Thoracic aorta (tissue), 2 donors: ENCODE measurements around the gene TOM1L2. TPM values are rescaled to one million over a fixed set of nuclear protein-coding genes. Genes with fewer than 3 reads are reported as not detected.

Experiments
- ATAC-seq: fragments of 150-250 bp; one replicate; pipeline ENCODE4 v1.8.0; 2017; ENCODE audit warnings: low read depth; ENCODE audit not compliant: insufficient number of reproducible peaks, low FRiP score
- DNase-seq: peaks from one replicate; pipeline ENCODE4 v3.0.0-alpha.2; 2020; ENCODE audit warnings: low spot score
- H3K27ac ChIP-seq, 2 donors: fragments of 200-600 bp; sonication (generic); 1 replicate in 1 of 2; 2 replicates in 1 of 2; pipeline ENCODE4 v1.5.1; 2016; ENCODE audit warnings: mild to moderate bottlenecking in 2 of 2, moderate library complexity in 2 of 2
- H3K27me3 ChIP-seq: fragments of 200-600 bp; sonication (generic); replicated peaks from 2 replicates; pipeline ENCODE4 v1.6.0; 2016; ENCODE audit warnings: mild to moderate bottlenecking; ENCODE audit not compliant: insufficient read depth
- H3K36me3 ChIP-seq: fragments of 200-600 bp; sonication (generic); one replicate; pipeline ENCODE4 v1.5.1; 2016
- H3K4me1 ChIP-seq, 2 donors: fragments of 200-600 bp; sonication (generic); 1 replicate in 1 of 2; 2 replicates in 1 of 2; pipeline versions ENCODE4 v1.5.1 to v1.6.0; 2016; ENCODE audit warnings: low read depth in 2 of 2, mild to moderate bottlenecking in 1 of 2; ENCODE audit not compliant: control insufficient read depth in 1 of 2
- H3K4me3 ChIP-seq: fragments of 200-600 bp; sonication (generic); 2 replicates; pipeline ENCODE4 v1.5.1; 2016; ENCODE audit warnings: mild to moderate bottlenecking
- H3K9me3 ChIP-seq: fragments of 200-600 bp; sonication (generic); 2 replicates; pipeline ENCODE4 v1.5.1; 2016
- total RNA-seq, 2 donors: library from RNA; depleted of rRNA; stranded (reverse); fragments of >200 nt; gene quantifications; one replicate each; pipeline versions ENCODE4 v1.1.0 to v1.2.3, GENCODE V29; 2016
- TF ChIP-seq, protein P1 (sequence below): fragments of 200-600 bp; sonication (generic); IDR thresholded peaks from one replicate; pipeline ENCODE4 v1.5.1; 2019; ENCODE audit warnings: antibody characterized with exemption

TOM1L2 gene
- total RNA-seq, 2 donors from 2014 or later = 63.4 to 185 TPM

DNA sequence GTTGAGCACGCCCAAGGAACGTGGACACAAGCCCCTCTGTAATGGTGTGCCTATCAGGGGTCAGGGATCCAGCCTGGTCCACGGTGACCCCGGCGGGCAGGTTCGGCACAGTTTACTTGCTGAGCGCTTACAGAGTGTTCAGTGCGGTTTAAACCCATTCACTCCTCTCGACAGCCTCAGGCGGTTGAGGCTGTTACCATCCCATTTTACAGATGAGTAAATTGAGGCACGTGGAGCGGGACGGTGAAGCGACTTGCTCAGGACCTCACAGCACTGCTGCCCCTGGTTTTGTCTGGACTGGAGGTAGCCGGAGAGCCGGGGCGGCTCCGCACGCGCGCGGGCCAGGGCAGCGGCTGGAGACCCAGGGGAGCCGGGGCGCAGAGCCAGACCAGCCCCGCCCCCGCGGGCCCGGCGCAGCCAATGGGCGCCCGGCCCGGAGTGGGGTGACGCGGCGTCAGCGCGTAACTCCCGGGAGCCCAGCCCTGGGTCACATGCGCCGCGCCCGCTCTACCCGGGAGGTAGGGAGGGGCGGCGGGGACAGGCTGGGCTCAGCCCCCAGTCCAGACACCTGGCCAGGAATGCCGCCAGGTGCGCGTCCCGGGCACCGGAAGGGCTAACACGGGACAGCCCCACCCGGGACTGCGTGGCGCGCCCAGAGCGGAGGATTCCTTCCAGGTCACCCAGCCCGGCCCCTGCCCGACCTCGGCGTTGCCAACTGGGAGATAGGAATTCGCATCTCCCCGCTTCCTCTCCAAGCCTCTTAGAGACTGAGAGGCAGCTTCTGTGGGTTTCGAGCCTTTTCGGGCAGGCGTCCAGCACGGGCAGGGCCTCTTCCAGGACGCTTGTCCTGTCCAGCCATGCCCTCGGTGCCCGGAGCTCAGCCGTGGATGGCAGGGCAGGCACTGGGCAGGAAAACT, 132.2 kb downstream of the TOM1L2 start:
- Histone ChIP-seq H3K27me3 (no peaks in the 10 kb centered on the region), H3K4me1 (peaks cover 31 to 65% of the 10 kb centered on the region in 2 donors), H3K27ac (peak overlapping the region; percentile 97 to 99), H3K4me3 (peak overlapping the region; percentile 80), H3K9me3 (no peaks in the 10 kb centered on the region), H3K36me3 (no peaks in the 10 kb centered on the region)
- peak; percentile 37 for ATAC-seq
- TF ChIP-seq, protein P1, sequence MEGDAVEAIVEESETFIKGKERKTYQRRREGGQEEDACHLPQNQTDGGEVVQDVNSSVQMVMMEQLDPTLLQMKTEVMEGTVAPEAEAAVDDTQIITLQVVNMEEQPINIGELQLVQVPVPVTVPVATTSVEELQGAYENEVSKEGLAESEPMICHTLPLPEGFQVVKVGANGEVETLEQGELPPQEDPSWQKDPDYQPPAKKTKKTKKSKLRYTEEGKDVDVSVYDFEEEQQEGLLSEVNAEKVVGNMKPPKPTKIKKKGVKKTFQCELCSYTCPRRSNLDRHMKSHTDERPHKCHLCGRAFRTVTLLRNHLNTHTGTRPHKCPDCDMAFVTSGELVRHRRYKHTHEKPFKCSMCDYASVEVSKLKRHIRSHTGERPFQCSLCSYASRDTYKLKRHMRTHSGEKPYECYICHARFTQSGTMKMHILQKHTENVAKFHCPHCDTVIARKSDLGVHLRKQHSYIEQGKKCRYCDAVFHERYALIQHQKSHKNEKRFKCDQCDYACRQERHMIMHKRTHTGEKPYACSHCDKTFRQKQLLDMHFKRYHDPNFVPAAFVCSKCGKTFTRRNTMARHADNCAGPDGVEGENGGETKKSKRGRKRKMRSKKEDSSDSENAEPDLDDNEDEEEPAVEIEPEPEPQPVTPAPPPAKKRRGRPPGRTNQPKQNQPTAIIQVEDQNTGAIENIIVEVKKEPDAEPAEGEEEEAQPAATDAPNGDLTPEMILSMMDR = no peak
- DNase-seq = peak; percentile 41

- Histone ChIP-seq H3K27me3 (no peaks in the 10 kb centered on the region), H3K4me1 (peaks cover 36 to 65% of the 10 kb centered on the region in 2 donors), H3K36me3 (no peaks in the 10 kb centered on the region), H3K4me3 (no peak overlapping the region), H3K9me3 (no peaks in the 10 kb centered on the region), H3K27ac (peak overlapping the region; percentile 90 to 99)
- DNase-seq (no peak), ATAC-seq (no peak)
- TF ChIP-seq, protein P1 = no peak
Observed at GRCh38 chr17:17837966-17838962, 133.9 kb downstream of the TOM1L2 start.

DNA sequence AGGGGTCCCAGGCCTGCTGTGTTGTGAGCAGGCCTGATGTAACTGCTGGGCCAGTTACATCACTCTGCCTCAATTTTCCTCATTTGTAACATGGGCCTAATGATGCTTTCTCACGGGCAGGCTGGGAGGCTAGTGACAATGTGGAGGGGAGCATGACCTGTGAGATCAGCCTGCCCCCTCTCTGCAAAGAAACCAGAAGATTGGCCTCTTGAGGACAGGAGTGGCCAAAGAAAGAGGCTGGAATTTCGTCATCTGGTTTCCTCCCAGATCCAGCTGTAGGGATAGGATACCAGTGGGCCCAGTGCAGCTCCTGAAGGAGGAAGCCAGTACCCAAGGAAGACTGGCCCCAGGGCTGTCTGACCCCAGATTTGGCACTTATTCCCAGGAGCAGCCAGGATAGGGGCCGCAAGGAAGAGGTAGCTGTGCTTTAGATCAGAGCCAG, 134.8 kb downstream of the TOM1L2 start:
- H3K4me3 ChIP-seq = peak overlapping the region; percentile 97
- no peak for DNase-seq
- H3K4me1 ChIP-seq = peaks cover 36 to 62% of the 10 kb centered on the region in 2 donors

DNA sequence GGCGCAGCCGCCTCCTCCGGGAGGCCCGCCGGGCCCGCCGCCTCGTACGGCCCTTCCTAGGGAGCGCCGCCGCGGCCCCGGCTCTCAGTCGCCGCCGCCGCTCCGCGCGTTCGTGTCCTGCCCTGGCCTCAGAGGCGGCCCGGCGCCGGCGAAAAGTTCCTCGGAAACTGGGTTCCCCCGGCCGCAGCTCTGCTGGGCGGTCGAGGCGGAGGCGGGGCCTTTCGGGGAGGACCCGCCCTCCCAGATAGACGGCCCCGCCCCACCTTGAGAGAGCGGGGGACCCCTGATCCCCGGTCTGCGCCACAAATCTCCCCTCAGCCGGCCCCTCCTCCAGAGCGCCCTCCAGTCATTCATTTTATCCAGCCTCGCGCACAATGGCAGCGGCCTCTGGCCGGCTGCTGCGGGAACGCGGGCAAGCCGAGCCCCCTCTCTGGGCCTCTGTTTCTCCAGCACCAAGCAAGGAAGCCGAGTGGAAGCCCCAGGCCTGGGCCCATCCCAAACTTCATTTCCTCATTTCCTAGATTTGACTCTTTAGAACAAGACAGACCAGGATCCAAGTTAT, 135.3 kb downstream of the TOM1L2 start, which contains the start of gene SREBF1:
Gene SREBF1, minus strand, starts transcription at position 169 of the 562 bp plus-strand sequence. CDS start 169 bp downstream, outside the sequence.
- ATAC-seq (no peak), DNase-seq (no peak)
- TF ChIP-seq, protein P1 = no peak
- Histone ChIP-seq H3K4me3 (peak within 1 kb of the TSS; percentile 97), H3K27ac (peak within 1 kb of the TSS; percentile 90 to 99), H3K27me3 (no peaks in the 10 kb centered on the region), H3K36me3 (no peaks in the 10 kb centered on the region), H3K9me3 (no peaks in the 10 kb centered on the region), H3K4me1 (peaks cover 36 to 57% of the 10 kb centered on the region in 2 donors)

More for the DNA sequence above, 134.8 kb downstream of the TOM1L2 start:
- H3K36me3 ChIP-seq = no peaks in the 10 kb centered on the region
- TF ChIP-seq, protein P1 = no peak
- H3K27ac ChIP-seq = peak overlapping the region; percentile 90 to 99
- H3K27me3 ChIP-seq = no peaks in the 10 kb centered on the region
- no peaks in the 10 kb centered on the region for H3K9me3 ChIP-seq
- no peak for ATAC-seq
